A172 (cell line): ENCODE results near the gene SAP130. TPM values are rescaled to one million over a fixed set of nuclear protein-coding genes. Genes with fewer than 3 reads are reported as not detected.

Experiments used
- DNase-seq: peaks from one replicate; pipeline ENCODE4 v3.0.0-alpha.2; 2015; ENCODE audit warnings: low spot score
- total RNA-seq: library from RNA; depleted of rRNA; stranded (reverse); fragments of >200 nt; shearing (Covaris generic); gene quantifications from 2 replicates; pipeline ENCODE4 v1.2.3, GENCODE V29; 2014; rRNA removed

SAP130 gene
- 11.1 and 15.2 TPM in 2 replicates for total RNA-seq

- peak; percentile 91 for DNase-seq
These were observed at the start of gene SAP130 for GRCh38 chr2:128027801-128028667. TSS of gene SAP130 (minus strand) at chr2:128028059. CDS start at chr2:128026292, 1,767 bp downstream.

GRCh38 chr2:128076461-128077106 is 48.7 kb upstream of the SAP130 start:
- DNase-seq: no peak

GRCh38 chr2:128073278-128073677 is 45.4 kb upstream of the SAP130 start:
- no peak for DNase-seq

GRCh38 chr2:128069769-128070168 is 41.9 kb upstream of the SAP130 start:
- peak; percentile 90 for DNase-seq

GRCh38 chr2:128064353-128064752 is 36.5 kb upstream of the SAP130 start:
- DNase-seq: no peak

- no peak for DNase-seq
These were observed 34.7 kb upstream of the SAP130 start for GRCh38 chr2:128062571-128062970.

- DNase-seq: no peak
These were observed 30.3 kb upstream of the SAP130 start for GRCh38 chr2:128058114-128058513.

- DNase-seq: no peak
These were observed 29.5 kb upstream of the SAP130 start for GRCh38 chr2:128057334-128057733.

- DNase-seq: no peak
These were observed 26.4 kb upstream of the SAP130 start for GRCh38 chr2:128054104-128054885.

GRCh38 chr2:128053331-128053730 is 25.5 kb upstream of the SAP130 start:
- DNase-seq: no peak

GRCh38 chr2:128043041-128043440 is 15.2 kb upstream of the SAP130 start:
- no peak for DNase-seq

- DNase-seq: no peak
These were observed 13.7 kb upstream of the SAP130 start for GRCh38 chr2:128041561-128041960.

GRCh38 chr2:128040166-128040771 is 12.4 kb upstream of the SAP130 start:
- DNase-seq: no peak

GRCh38 chr2:128039535-128039934 is 11.7 kb upstream of the SAP130 start:
- DNase-seq: no peak

GRCh38 chr2:128038411-128038810 is 10.6 kb upstream of the SAP130 start:
- no peak for DNase-seq

GRCh38 chr2:128037649-128038048 is 9.8 kb upstream of the SAP130 start:
- no peak for DNase-seq

- no peak for DNase-seq
These were observed 9.1 kb upstream of the SAP130 start for GRCh38 chr2:128036748-128037607.

- DNase-seq: no peak
These were observed 4.2 kb upstream of the SAP130 start for GRCh38 chr2:128032092-128032491.

- no peak for DNase-seq
These were observed 802 bp upstream of the SAP130 start for GRCh38 chr2:128028668-128029054.

GRCh38 chr2:128027278-128027800 is 520 bp downstream of the SAP130 start:
- peak; percentile 96 for DNase-seq
